CD4-positive, alpha-beta T cell treated with Interleukin-1 beta for 1 hour (primary cell): ENCODE data around the gene NRIP1.
"Not testable (repeated sequence)": the region's sequence is repeated elsewhere in the genome, so short reads cannot be mapped to it uniquely, and the experiment has no call there.

ENCODE experiments used
- DNase-seq, 2 donors: peaks; one replicate each; pipeline ENCODE4 v3.0.0-alpha.2; 2020 to 2022

Gene NRIP1

GRCh38 chr21:15036189-15036588 lies 28.6 kb downstream of the NRIP1 start:
- no peak for DNase-seq

GRCh38 chr21:15034126-15034853 lies 30.5 kb downstream of the NRIP1 start:
- no peak for DNase-seq

GRCh38 chr21:15031790-15032357 lies 32.9 kb downstream of the NRIP1 start:
- DNase-seq: no peak

- DNase-seq: not testable (repeated sequence)
These were observed 33.4 kb downstream of the NRIP1 start for GRCh38 chr21:15031362-15031761.

GRCh38 chr21:15030861-15031260 lies 33.9 kb downstream of the NRIP1 start:
- not testable (repeated sequence) for DNase-seq

GRCh38 chr21:15029077-15029476 lies 35.7 kb downstream of the NRIP1 start:
- no peak for DNase-seq

GRCh38 chr21:15028186-15028585 lies 36.6 kb downstream of the NRIP1 start:
- DNase-seq: no peak

GRCh38 chr21:15027056-15027455 lies 37.7 kb downstream of the NRIP1 start:
- no peak for DNase-seq

GRCh38 chr21:15026370-15026769 lies 38.4 kb downstream of the NRIP1 start:
- no peak for DNase-seq

GRCh38 chr21:15023776-15024175 lies 41.0 kb downstream of the NRIP1 start:
- no peak for DNase-seq

- DNase-seq: no peak
These were observed 42.1 kb downstream of the NRIP1 start for GRCh38 chr21:15022608-15023261.

- DNase-seq: no peak
These were observed 44.0 kb downstream of the NRIP1 start for GRCh38 chr21:15020797-15021196.

- DNase-seq: no peak
These were observed 46.4 kb downstream of the NRIP1 start for GRCh38 chr21:15018382-15018781.

- no peak for DNase-seq
These were observed 49.0 kb downstream of the NRIP1 start for GRCh38 chr21:15015622-15016471.

GRCh38 chr21:15014221-15014620 lies 50.6 kb downstream of the NRIP1 start:
- DNase-seq: no peak

- no peak for DNase-seq
These were observed 52.8 kb downstream of the NRIP1 start for GRCh38 chr21:15011967-15012366.

- no peak for DNase-seq
These were observed 54.2 kb downstream of the NRIP1 start for GRCh38 chr21:15010645-15011044.

- DNase-seq: no peak
These were observed 54.9 kb downstream of the NRIP1 start for GRCh38 chr21:15009837-15010363.

GRCh38 chr21:15007716-15008296 lies 57.0 kb downstream of the NRIP1 start:
- DNase-seq: no peak

GRCh38 chr21:15006594-15007230 lies 58.1 kb downstream of the NRIP1 start:
- DNase-seq: no peak

- peak in 1 of 2 donors; percentile 6 for DNase-seq
These were observed 59.4 kb downstream of the NRIP1 start for GRCh38 chr21:15005391-15005790.

GRCh38 chr21:15004721-15005370 lies 60.0 kb downstream of the NRIP1 start:
- no peak for DNase-seq
